Ovary (tissue), 3 donors: ENCODE results near the gene ECHDC1.
A peak's percentile ranks its signal among the peaks of the same experiment; 100 is the strongest.

ENCODE experiments used
- CTCF ChIP-seq, 3 donors: fragments of 450-650 bp in 2 of 3; fragments of 200-600 bp in 1 of 3; IDR thresholded peaks; one replicate each; pipeline versions ENCODE4 v1.5.1 to v1.8.0; 2016 to 2022; ENCODE audit warnings: antibody characterized with exemption in 3 of 3, mild to moderate bottlenecking in 1 of 3
- EP300 ChIP-seq: sonication (generic); formaldehyde crosslinking; IDR thresholded peaks from one replicate; pipeline ENCODE4 v1.6.1; 2017; ENCODE audit warnings: antibody characterized with exemption
- POLR2A ChIP-seq: fragments of 450-650 bp; IDR thresholded peaks from one replicate; pipeline ENCODE4 v1.6.1; 2017; ENCODE audit warnings: antibody characterized with exemption, mild to moderate bottlenecking, moderate library complexity
- donor health status: DM: no; HTN: no; CAD: no.

GRCh38 chr6:127266178-127266891 lies 77.1 kb downstream of the ECHDC1 start, which contains the start of gene RNF146:
- TF ChIP-seq CTCF (IDR thresholded peaks at IDR 0.05) (peak in 2 of 3 donors; percentile 71 to 75), POLR2A (no peak), EP300 (no peak)
